Suppressor macrophage treated with lipopolysaccharide for 1 hour (primary cell): Measurements from ENCODE around the gene DLX2.

Experiments
- DNase-seq, 3 donors: peaks; one replicate each; pipeline ENCODE4 v3.0.0-alpha.2; 2020 to 2022

The DLX2 gene

GRCh38 chr2:172094294-172095145 lies 8.2 kb downstream of the DLX2 start:
- DNase-seq, result peak in 1 of 3 donors; percentile 48

DNA sequence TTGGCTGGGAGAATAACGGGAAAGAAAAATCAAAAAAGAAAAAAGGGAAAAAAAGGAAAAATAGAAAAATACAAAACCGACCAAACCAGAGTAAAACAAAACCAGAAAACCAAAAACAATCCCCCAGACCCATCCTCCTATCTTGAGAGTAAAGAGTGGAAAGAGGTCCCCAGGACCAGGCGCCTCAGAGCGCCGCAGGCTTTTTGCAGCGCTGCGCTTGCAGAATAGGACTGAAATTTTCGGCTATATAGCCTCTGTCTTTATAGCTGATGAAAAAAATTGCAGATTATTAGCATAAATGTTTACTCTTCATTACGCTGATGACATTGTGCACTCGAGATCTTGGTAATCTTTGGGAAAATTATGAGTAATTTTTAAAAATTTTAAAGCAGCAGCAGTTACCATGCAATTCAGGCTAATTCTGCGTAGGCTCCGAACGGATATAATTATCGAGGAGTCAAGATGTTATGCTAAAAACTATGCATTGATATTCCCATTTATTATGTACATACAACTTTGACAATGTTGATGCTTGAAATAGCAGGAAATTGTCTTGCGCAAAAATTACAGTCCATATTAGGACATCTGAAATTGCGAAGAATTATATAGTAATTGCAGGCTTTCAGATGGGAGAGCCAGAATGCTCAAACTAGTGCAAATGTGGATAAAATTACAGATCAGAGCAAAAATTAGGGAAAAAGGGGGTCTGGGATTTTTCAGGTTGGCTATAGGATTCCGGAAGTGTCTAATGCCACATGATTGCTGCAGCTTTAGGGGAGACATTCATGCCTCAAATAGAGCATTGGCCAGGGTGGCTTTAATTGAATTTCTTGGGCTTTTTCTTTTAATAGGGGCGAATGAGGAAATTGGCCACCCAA lies 9.0 kb downstream of the DLX2 start:
- DNase-seq, result peak in 1 of 3 donors; percentile 22

GRCh38 chr2:172092716-172093415 lies 9.8 kb downstream of the DLX2 start:
- peak in 1 of 3 donors; percentile 24 for DNase-seq

DNA sequence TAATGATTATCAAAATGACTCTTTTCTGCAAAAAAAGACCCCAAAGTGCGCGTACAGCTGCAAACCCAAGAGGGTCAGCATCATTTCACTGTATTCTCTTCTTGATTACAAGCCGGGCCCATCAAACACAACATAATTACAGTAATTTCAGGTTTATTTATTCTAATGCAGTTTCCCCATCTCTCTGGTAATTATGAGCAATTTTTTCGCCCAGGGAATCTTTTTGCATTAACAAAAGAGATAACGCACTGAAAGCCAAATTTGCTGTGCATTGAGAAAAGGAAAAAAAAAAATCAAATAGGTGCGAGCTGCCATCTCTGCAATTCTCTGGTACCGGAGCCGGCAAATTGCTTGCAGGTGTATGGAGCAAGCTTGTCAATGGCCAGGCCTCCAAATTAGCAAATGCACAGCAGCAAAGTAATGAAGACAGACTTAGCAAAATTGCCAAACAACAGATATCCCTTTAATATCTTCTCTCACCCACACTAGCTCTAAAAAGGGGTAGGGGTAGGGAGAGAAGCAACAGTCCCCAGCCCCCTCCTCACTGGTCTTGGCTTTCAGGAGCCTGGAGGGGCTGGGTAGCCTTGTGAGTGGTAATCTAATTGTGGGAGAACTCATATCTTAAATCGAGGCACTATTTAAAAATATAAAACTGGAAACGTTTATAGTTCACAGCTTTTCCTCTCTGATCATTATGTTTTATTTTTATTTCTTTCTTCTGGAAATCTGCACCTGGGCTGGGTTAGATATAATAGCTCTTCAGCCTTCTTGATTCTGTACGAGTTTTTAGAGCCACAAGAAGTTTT lies 10.7 kb downstream of the DLX2 start:
- DNase-seq, result peak in 1 of 3 donors; percentile 17

GRCh38 chr2:172091000-172091641 lies 11.6 kb downstream of the DLX2 start:
- peak in 1 of 3 donors; percentile 12 for DNase-seq

DNA sequence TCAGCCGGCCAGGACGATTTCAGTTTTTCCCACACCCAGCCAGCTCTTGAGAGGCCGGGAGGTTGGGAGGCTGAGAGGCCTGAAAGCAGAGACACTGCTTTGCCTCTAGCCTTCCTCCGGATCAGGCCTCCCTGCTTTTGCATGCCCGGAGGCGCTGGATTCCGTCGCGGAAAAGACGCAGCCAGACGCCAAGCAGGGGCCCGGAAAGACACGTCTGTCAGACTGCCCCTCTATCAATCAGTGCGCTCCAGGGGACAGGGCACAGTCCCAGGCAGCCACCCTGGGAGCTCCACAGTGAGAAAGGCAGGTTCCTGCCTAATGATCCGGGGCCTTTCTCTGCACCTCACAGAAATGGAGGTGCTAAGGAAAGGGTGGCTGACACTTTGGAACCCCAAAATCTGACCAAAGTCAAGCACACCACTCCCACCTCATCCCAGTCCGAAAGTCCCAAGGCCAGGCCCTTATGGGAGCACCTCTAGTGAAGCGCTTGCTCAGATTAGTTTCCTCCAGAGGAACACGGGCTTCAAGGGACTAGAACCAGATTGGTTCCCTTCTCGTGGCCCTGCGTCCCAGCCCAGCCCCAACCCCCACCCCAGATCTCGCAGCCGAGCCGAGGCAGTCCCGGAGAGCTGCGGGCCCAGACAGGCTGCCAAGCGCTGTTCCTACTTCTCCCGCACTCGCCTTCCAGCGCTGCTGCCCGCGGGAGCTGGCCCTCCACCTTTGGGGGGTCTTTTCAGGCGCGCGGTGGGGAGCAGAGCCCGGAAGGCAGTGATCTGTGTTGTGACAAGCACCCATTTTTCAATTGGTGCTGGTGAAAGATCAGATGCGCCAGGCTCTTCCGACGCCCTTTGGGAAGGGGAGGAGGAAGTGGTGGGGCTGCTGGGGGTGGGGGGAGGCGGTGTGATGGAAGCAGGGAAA lies 12.4 kb downstream of the DLX2 start:
- peak in 2 of 3 donors; percentile 13 to 31 for DNase-seq

GRCh38 chr2:172089633-172090032 lies 13.1 kb downstream of the DLX2 start:
- DNase-seq, result peak in 1 of 3 donors; percentile 16

DNA sequence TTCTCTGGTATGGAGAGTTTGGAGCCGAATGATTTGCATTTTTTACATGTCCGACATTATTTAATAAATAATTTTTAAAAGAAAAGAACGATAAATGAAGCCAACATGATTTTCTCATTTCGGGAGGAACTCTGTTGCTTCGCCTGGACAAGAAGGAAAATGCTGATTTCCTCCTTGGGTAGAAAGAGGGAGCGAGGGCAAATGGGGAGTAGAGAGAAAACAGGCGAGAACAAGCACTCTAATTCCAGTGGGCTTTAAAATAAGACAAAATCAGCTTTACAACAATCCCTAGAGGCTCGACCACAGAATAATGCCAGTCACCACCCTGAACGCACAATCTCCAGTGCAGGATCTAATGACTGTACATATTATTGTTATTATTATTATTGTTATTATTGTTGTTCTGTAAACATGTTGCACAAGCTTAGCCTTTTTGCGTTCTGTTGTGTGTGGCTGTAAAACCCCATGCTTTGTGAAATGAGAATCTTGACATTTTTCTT lies 13.6 kb downstream of the DLX2 start:
- DNase-seq, result no peak

DNA sequence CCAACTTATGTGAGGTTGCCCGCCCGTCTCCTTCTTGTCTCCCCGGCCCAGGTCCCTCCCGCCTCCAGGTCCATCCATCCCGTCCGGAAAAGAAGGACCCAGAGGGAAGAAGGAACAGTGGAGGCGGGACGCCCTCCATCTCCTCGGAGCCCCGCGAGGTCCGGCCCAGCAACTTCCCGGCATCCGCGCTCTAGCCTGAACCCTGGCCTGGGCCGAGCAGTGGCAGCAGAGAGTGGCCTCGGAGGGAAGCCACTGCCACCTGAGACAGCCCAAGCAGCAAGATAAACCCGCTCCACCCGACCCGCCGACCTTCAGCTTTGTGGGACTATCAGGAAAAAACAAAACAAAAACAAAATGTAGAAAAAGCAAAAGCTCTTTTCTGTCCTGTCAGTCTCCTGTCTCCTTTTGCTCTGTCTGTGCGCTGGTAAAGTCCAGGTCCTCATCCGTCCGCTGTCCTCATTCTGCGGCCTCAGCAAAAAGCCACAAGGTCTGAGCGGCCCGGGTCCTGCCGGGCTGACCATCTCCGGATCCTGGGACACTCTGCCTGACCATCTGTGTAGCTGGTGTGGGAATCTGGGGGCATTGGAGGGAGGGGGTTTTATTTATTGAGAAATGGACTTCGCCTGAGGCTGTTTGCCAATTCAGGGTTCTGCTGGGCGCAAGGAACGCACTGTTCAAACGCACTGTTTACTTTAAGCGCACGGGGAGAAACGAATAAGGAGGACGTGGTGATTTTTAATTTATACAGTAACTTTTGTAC lies 14.3 kb downstream of the DLX2 start:
- peak in 1 of 3 donors; percentile 11 for DNase-seq

DNA sequence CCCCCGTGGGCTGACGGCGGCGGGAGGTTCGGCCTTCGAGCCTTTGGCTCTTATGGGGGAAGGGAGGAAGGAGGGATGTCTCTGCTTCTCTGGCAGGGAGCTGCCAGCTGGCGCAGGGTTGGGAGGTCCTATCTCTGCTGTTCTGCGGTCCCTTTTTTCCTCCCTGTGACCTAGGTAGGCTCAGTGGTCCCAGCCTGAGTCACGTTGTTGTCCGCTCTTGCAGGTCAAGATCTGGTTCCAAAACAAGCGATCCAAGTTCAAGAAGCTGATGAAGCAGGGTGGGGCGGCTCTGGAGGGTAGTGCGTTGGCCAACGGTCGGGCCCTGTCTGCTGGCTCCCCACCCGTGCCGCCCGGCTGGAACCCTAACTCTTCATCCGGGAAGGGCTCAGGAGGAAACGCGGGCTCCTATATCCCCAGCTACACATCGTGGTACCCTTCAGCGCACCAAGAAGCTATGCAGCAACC lies 14.9 kb downstream of the DLX2 start:
- peak in 1 of 3 donors; percentile 8 for DNase-seq

GRCh38 chr2:172087207-172087779 lies 15.4 kb downstream of the DLX2 start:
- peak in 1 of 3 donors; percentile 13 for DNase-seq

DNA sequence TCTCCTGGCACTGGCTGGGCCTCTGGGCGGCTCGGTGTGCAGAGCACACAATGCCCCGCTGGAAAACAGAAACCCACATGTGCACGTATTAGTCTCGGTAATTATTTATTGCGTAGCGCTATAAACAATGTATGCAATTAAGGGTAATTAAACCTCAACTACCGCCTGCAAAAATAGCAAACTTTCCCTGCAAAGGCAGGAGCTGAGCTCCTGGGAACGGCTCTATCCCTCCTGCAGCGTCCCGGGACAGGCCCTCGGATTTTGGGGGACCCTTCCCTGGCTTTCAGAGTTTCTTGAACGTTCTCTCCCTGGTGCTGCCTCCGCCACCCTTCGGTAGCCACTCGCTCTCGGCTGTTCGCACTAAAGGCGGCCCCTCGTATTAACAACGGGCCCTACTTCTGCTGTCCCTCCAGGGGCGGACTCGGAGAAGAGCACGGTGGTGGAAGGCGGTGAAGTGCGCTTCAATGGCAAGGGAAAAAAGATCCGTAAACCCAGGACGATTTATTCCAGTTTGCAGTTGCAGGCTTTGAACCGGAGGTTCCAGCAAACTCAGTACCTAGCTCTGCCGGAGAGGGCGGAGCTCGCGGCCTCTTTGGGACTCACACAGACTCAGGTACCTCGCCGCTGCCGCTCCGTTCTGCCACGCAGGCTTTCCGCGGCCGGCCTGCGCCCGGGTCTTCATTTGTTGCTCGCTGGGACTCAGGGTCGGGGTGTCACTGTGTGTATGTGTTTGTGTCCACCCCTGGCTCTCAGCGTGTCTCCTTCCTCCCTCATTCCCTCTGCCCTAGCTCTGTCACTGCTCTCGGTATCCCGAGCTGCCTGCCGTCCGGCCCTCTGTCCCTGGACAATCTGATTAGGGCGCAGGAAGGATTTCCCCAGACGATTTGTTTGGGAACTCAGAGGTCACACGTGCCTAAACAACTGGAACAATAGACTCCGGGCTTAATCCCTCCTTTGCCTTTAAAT lies 16.2 kb downstream of the DLX2 start:
- peak in 1 of 3 donors; percentile 37 for DNase-seq

GRCh38 chr2:172085460-172086159 lies 17.1 kb downstream of the DLX2 start, which contains the start of gene DLX1:
TSS of gene DLX1 (plus strand) at chr2:172085507. CDS start at chr2:172085678, 171 bp downstream.
- no peak for DNase-seq

GRCh38 chr2:172084645-172085459 lies 17.8 kb downstream of the DLX2 start:
- DNase-seq, result peak; percentile 95

DNA sequence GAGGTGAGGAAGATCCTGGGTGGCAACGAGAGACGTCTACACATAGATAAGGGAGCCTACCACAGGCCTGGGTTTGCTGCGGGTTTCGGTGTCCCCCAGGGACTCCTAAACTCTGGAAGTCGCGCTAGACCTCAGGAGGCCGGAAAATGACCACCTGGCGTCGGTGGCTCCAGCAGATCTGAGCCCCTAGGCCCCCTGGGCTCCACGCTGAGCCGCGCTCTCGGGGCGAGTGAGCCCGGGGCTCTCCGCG lies 18.4 kb downstream of the DLX2 start:
- DNase-seq, result peak in 1 of 3 donors; percentile 22
